Keratinocyte (primary cell): ENCODE data around the gene ANG.

Experiments
- EZH2 ChIP-seq: IDR thresholded peaks from one replicate; pipeline ENCODE4 v1.6.1; 2012; ENCODE audit warnings: inconsistent platforms, mild to moderate bottlenecking, low read length, moderate library complexity
- TF ChIP-seq, protein P1 (sequence below), 3 experiments: IDR thresholded peaks in 1 of 3; conservative IDR thresholded peaks in 1 of 3; optimal IDR thresholded peaks in 1 of 3; 2 replicates in 2 of 3; 3 replicates in 1 of 3; pipeline versions ENCODE3 to v1.5.1; 2011; ENCODE audit warnings: low read length in 3 of 3, mild to moderate bottlenecking in 3 of 3, moderate library complexity in 2 of 3, control low read depth in 1 of 3, inconsistent platforms in 1 of 3; ENCODE audit not compliant: insufficient read depth in 2 of 3; ENCODE audit errors: extremely low read depth in 1 of 3

GRCh38 chr14:20696764-20697163, 8.2 kb downstream of the ANG start:
- TF ChIP-seq, protein P1, sequence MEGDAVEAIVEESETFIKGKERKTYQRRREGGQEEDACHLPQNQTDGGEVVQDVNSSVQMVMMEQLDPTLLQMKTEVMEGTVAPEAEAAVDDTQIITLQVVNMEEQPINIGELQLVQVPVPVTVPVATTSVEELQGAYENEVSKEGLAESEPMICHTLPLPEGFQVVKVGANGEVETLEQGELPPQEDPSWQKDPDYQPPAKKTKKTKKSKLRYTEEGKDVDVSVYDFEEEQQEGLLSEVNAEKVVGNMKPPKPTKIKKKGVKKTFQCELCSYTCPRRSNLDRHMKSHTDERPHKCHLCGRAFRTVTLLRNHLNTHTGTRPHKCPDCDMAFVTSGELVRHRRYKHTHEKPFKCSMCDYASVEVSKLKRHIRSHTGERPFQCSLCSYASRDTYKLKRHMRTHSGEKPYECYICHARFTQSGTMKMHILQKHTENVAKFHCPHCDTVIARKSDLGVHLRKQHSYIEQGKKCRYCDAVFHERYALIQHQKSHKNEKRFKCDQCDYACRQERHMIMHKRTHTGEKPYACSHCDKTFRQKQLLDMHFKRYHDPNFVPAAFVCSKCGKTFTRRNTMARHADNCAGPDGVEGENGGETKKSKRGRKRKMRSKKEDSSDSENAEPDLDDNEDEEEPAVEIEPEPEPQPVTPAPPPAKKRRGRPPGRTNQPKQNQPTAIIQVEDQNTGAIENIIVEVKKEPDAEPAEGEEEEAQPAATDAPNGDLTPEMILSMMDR (optimal IDR thresholded peaks at IDR 0.05 in 1 of 3, IDR thresholded peaks at IDR 0.05 in 1 of 3, conservative IDR thresholded peaks at IDR 0.05 in 1 of 3; ENCODE audit: extremely low read depth in 1 of 3, insufficient read depth in 2 of 3, low read length in 3 of 3) = no peak
- no peak for TF ChIP-seq EZH2
